NCI-H2196 (cell line): ENCODE results near the gene ADGRD2.

Experiments used
- DNase-seq: peaks from one replicate; lab custom pipeline; 2025; ENCODE audit not compliant: unreplicated experiment; lab: John Stamatoyannopoulos, UW

ADGRD2 gene

GRCh38 chr9:124437086-124437485, 13.2 kb upstream of the ADGRD2 start:
- no peak for DNase-seq

- DNase-seq = no peak
Observed at GRCh38 chr9:124438091-124438490, 12.2 kb upstream of the ADGRD2 start.

GRCh38 chr9:124439086-124439485, 11.2 kb upstream of the ADGRD2 start:
- no peak for DNase-seq

GRCh38 chr9:124439686-124440243, 10.5 kb upstream of the ADGRD2 start:
- DNase-seq = no peak

GRCh38 chr9:124440786-124441185, 9.5 kb upstream of the ADGRD2 start:
- DNase-seq = no peak

- no peak for DNase-seq
Observed at GRCh38 chr9:124441291-124441690, 9.0 kb upstream of the ADGRD2 start.

GRCh38 chr9:124442379-124442778, 7.9 kb upstream of the ADGRD2 start:
- no peak for DNase-seq

GRCh38 chr9:124442826-124443225, 7.4 kb upstream of the ADGRD2 start:
- DNase-seq = no peak

- DNase-seq = no peak
Observed at GRCh38 chr9:124443625-124444024, 6.6 kb upstream of the ADGRD2 start.

- no peak for DNase-seq
Observed at GRCh38 chr9:124444166-124444565, 6.1 kb upstream of the ADGRD2 start.

- DNase-seq = no peak
Observed at GRCh38 chr9:124447297-124447661, 3.0 kb upstream of the ADGRD2 start.

GRCh38 chr9:124448019-124448418, 2.2 kb upstream of the ADGRD2 start:
- no peak for DNase-seq

- DNase-seq = no peak
Observed at GRCh38 chr9:124449381-124450151, 685 bp upstream of the ADGRD2 start.

- DNase-seq = no peak
Observed at GRCh38 chr9:124450931-124451661, 845 bp downstream of the ADGRD2 start.

- no peak for DNase-seq
Observed at GRCh38 chr9:124452326-124452725, 2.1 kb downstream of the ADGRD2 start.

- no peak for DNase-seq
Observed at GRCh38 chr9:124452841-124453585, 2.8 kb downstream of the ADGRD2 start.

GRCh38 chr9:124453586-124454191, 3.4 kb downstream of the ADGRD2 start:
- DNase-seq = no peak

GRCh38 chr9:124454296-124454695, 4.0 kb downstream of the ADGRD2 start:
- no peak for DNase-seq

- DNase-seq = no peak
Observed at GRCh38 chr9:124454791-124455443, 4.7 kb downstream of the ADGRD2 start.

- DNase-seq = no peak
Observed at GRCh38 chr9:124455820-124456219, 5.6 kb downstream of the ADGRD2 start.
